Measurements from ENCODE around the gene XIRP2.

DNA sequence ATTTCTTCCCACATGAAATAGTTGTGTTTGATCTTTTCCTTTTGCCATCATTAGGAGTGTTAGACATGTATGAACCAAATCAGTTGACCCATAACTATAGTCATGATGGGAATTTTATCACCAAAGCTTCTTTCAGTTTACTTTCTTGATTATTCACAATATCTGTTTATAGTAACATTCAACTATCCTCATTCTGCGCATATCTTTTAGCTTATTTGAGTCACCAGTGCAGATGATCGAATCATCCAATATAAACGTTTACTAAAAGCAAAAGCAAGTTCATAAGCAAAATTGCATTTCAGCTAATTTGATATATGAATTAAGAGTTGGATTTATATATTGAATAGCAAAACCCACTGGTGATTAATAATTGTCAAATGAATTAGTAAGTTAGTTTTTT lies 216.4 kb downstream of the XIRP2 start:
- TF ChIP-seq, protein P1, sequence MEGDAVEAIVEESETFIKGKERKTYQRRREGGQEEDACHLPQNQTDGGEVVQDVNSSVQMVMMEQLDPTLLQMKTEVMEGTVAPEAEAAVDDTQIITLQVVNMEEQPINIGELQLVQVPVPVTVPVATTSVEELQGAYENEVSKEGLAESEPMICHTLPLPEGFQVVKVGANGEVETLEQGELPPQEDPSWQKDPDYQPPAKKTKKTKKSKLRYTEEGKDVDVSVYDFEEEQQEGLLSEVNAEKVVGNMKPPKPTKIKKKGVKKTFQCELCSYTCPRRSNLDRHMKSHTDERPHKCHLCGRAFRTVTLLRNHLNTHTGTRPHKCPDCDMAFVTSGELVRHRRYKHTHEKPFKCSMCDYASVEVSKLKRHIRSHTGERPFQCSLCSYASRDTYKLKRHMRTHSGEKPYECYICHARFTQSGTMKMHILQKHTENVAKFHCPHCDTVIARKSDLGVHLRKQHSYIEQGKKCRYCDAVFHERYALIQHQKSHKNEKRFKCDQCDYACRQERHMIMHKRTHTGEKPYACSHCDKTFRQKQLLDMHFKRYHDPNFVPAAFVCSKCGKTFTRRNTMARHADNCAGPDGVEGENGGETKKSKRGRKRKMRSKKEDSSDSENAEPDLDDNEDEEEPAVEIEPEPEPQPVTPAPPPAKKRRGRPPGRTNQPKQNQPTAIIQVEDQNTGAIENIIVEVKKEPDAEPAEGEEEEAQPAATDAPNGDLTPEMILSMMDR (IDR thresholded peaks at IDR 0.05), result no peak
- no peak for TF ChIP-seq POLR2A (IDR thresholded peaks at IDR 0.05)

Data from body of pancreas (tissue), 4 donors.